GM21526 (cell line): ENCODE measurements around the gene LRRC74B.
"Not testable (repeated sequence)": the region's sequence is repeated elsewhere in the genome, so short reads cannot be mapped to it uniquely, and the experiment has no call there.

ENCODE experiments used
- ATAC-seq: cut with Tn5 transposase; IDR thresholded peaks from one replicate; pipeline ENCODE4 v1.9.1; 2021; ENCODE audit warnings: moderate library complexity; ENCODE audit not compliant: unreplicated experiment, low FRiP score

Gene LRRC74B

DNA sequence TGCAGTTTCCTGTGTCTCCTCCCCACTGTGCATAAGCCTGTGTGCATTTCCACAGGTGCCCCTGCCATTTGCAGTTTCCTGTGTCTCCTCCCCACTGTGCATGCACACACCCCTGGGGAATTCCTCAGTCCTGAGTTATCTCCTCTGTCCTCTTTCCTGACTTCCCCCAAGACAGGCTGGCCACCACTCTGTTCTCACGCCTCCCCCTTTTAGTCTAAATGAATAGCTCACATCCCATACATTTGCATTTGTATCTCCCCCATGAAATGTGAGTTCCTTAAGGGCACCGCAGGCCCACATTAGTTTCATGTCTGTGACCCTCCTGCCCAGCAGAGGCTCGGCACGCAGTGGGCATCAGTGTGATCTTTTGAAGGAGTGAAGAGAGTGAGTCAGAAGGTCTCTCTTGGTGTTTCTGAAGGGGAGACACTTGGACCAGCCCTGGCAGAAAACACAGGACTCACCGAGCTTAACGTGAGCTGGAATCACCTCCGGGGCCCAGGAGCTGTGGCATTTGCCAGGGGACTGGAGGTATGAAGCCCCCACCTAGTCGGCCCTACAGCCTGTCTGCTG is 6.2 kb downstream of the LRRC74B start:
- ATAC-seq = no peak

DNA sequence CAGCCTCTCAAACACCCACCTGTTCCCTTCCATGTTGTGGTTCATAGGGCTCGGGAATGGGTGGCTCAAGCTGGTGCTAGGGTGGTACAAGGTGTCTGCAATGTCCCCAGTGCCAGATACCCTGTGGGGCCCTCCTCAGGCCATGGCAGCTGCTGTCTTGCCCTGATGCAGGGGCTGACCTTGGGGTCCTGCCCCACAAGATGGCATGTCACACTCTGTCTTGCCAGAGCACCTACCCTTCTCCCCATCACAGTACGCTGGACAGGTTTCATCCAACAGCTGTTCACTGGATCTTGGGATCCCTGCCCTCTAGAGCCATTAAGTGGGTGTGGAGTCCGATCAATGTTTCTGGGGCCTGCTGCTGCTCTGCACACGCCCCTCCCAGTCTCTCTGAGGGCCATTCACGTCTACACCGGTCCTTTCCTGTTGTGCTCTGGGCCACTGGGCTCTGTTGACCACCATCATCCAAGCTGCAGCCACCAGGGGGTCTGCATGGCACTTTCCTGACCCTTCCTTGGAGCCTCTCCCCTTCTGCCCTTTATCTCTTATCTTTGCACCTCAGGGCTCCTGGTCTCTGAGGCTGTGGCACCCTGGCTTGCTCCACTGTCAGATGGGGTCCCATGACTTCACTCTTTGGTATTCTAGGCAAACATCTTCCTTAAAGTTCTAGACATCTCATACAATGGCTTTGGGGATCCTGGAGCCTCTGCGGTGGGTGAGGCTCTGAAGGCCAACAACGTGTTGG is 7.1 kb downstream of the LRRC74B start:
- ATAC-seq = no peak

DNA sequence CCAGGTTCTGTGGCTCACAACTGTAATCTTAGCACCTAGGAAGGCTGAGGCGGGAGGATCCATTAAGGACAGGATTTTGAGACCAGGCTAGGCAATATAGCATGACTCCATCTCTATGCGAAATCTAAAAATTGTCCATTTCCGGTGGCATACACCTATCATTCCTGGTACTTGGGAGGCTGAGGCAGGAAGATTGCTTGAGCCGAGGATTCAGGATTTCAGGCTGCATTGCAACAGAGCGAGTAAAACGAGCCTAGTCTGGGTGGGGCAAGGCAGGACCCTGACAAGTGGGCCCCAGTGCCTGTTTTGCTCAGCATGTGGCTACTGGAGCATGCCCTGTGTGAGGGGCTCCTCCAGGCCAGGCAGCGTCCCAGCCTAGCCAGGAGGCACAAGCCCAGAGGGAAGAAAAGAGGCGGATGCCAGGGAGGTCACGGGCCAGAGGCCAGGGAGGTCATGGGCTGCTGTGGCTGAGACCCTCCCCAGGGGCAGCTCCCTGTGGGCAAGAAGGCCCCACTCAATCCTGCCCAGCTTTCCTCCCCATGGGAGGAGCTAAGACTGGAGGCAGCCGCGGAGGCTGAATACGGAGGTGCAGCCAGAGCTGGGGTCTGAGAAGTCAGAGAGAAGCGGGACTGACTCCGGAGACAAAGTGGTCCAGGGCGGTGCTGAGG is 8.4 kb downstream of the LRRC74B start:
- no peak for ATAC-seq

DNA sequence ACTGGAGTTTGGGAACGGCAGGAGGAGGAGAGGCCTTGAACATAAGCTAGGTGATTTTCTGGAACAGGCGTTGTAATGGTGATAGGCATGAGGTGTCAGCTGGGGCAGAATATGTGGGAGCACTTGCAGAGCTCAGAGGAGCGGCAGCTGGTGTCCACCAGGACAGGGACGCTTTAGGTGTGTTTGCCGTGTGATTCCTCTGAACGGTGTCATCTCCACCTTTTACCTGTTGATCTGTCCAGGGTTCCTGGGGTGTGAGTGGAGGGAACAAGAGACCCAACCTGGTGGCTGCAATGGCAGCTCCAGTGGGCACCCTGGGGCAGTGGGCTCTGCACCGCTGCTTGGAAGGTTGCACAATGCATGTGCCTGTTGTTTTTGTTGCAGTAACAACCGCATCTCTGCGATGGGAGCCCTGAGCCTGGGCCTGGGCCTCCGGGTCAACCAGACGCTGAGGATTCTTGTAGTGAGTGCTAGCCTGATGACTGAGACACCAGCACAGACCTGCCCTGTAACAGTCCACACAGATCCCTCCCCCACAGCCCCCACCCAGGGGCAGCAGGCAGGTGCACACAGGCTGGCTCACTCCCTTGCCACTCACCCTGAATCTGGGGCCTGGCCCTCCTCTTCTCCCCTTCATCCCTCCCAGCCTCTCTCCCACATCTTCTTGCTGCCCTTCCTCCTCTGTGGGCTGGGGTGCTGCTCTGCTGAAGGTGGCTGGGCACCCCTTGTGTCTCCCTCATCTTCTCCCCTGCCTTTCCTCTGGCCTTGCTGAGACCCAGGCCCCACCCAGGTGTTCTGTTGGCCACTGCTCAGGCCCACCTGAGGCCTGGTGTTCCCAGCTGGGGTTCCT is 9.2 kb downstream of the LRRC74B start:
- ATAC-seq = no peak

DNA sequence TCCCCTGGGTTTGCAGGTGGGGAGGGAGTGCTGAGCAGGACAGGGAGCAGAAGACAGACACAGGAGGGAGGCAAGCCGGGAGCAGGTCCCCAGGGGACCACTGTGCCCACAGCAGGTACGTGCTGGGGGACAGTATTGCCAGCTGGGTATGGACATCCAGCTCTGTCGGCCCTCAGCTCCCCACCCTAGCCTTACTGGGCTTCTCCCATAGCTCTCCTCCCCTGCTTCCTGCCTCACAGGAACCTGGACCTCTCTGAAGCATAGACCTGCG is 9.8 kb downstream of the LRRC74B start:
- ATAC-seq = no peak

DNA sequence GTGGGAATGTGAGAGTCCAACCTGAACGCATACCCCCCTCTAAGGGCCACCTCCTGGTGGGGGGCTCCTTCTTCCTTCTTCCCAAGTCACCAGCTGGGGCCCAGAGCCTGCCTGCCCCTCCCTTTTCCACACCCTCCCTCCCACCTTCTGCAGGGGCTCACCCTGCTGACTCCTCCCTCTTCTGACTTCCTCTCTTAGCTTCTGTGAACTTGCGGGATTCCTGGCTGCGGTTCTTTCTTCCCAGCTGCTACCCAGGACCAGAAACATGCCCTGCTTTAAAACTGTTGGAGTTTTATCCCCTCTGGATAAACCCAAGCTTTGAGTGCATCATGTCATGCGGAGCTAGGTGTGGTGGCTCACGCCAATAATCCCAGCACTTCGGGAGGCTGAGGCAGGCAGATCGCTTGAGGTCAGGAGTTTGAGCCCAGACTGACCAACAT is 10.2 kb downstream of the LRRC74B start:
- no peak for ATAC-seq

GRCh38 chr22:21060363-21060762 is 14.6 kb downstream of the LRRC74B start:
- not testable (repeated sequence) for ATAC-seq

DNA sequence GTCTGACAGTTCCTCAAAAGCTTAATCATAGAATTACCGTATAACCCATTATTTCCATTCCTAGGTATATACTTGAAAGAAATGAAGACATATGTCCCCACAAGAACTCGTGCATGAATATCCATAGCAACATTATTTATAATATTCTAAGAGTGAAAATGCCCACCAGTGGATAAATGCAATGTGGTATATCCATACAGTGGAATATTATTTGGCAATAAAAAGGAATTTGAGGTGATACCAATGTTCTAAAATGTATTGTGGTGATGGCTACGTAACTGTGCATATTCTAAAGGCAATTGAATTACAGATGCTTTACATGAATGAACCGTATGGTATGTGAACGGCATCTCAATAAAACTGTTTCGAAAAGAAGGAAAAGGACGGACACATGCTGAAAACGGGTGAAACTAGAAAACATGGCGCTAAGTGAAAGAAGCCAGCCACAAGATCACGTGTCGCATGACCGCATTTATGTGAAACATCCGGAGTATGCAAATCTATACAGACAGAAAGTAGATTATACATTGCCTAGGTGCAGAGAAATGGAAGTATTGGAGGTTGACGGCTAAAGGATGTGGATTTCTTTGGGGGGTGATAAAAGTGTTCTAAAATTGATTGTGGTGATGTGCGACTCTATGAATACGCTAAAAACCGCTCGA is 16.0 kb downstream of the LRRC74B start:
- ATAC-seq = not testable (repeated sequence)

GRCh38 chr22:21064425-21064824 is 18.7 kb downstream of the LRRC74B start:
- not testable (repeated sequence) for ATAC-seq

GRCh38 chr22:21064917-21065864 is 19.4 kb downstream of the LRRC74B start:
- no peak for ATAC-seq

DNA sequence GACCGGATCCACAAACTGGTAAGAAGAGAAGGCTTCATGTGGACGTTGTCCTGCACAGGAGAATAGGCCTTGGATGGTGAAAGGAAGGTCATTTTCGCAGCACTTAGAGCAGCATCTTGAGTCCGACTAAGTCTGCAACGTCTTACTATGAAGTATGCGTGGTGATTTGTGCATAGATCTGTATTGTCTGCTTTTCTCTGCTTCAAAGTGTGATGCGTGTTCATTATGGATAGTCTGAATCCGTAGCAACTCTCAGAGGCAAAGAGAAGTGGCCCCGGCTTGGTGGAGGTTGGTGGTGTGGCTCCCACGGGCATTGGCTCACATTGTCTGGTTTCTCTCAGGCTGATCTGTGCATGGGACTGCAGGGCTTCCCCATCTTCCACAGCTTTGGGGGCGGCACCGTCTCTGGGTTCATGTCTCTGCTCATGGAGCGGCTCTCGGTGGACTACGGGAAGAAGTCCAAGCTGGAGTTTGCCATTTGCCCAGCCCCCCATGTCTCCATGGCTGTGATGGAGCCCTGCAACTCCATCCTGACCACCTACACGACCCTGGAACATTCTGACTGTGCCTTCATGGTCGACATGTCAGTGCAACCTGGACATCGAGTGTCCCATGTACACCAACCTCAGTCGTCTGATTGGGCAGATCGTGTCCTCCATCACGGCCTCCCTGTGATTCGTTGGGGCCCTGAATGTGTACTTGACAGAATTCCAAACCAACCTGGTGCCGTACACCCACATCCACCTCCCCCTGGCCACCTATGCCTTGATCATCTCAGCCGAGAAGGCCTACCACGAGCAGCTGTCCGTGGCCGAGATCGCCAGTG is 21.5 kb downstream of the LRRC74B start:
- ATAC-seq = no peak

GRCh38 chr22:21067901-21068680 is 22.3 kb downstream of the LRRC74B start:
- ATAC-seq = no peak

GRCh38 chr22:21068681-21069276 is 23.0 kb downstream of the LRRC74B start:
- ATAC-seq = no peak

- ATAC-seq = no peak
These were observed 23.6 kb downstream of the LRRC74B start for GRCh38 chr22:21069375-21069774.

DNA sequence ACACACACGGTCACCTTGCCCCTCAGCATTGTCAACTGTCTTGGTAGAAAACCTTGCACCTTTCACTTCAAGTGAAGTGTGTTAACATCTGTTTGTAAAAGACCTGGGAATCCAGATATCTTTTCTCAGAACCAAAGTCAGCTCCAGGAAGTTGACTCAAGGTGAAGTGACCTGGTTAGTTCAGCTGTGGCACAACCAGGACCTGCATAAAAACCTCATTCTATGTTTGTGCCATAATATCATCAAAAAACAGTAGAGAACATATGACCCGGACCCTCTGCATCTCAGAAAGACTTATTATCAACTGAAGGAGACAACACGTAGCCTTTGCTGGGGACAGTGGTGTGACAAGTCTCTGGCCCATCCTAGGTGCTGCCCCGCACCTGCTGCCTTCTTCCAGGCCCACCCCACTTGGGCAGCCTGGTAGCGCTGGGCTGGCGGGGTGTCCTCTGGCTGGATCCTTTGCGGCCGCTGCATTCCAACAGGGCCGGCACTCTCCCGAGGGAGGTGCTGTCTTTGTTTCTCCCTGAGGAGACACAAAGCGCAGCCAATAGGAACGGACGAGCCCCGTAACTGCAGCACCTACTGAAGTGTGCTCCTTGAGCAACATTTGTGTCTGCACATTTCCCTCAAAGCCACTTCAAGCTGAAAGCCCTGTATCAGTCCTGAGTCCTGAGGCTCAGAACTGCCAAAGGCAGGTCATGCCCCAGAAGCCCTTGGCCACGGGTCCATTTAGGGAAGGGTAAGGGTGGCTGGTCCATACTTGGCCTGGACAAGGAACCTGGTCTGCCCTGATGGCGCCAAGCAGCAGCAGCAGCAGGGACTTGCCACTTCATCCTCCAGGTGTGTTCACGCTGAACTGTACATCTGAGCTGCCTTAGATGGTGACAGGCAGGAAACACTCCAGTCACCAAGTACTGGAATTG is 25.2 kb downstream of the LRRC74B start:
- ATAC-seq = no peak

DNA sequence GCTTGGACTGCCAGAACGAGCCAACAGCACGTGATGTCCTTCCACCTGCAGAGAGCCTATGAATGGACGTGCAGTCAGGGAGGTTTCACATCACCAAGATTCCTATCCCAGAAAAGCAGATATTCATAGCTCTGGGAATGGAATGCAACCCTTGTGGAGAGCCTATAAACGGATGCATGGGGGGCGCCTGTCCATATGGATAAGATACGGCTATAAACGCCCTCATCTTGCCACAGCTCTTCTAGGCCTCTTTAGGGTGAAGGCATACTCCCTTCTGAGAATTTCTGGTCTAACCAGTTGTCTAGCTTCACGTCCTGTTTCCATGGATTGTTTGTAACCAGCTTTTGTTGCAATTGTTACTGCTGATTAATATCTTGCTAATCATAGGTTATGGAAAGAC is 26.1 kb downstream of the LRRC74B start:
- not testable (repeated sequence) for ATAC-seq
